HPDE6-E6E7 (cell line): ENCODE results near the gene GGNBP2.
"Not testable (repeated sequence)": the region's sequence is repeated elsewhere in the genome, so short reads cannot be mapped to it uniquely, and the experiment has no call there.

ENCODE experiments used
- DNase-seq: peaks from one replicate; pipeline ENCODE4 v3.0.0; 2011; ENCODE audit warnings: missing footprints; ENCODE audit errors: extremely low spot score

Gene GGNBP2

DNA sequence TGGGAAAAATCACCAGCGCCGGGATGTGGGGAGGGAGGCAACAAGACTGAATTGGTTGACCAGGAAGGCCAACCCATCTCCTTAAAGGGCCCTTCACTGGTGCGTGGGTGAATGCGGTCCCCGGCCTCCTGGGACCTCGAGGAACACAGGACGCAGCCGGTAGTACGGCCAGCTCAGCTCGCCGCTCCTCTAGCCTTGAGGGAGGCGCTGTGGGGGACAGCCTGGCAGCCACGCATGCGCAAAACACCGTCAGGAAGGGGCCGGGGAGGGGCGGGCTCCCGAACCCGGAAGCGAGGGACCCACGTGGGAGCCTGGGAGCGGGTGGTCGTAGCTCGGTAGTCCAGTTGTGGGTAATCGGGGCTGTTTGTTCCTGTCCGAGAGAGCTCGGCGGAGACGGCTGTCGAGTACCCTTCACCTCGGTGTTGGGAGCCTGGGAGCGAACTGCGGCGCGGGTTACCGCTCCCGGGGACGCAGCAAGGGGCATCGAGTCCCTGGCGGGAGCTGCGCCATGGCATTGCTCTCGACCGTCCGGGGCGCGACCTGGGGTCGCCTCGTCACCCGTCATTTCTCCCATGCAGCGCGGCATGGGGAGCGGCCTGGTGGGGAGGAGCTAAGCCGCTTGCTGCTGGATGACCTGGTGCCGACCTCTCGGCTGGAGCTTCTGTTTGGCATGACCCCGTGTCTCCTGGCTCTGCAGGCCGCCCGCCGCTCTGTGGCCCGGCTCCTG, 56.7 kb downstream of the GGNBP2 start, which contains the start of gene MRM1:
TSS of gene MRM1 (plus strand) at position 281 of the 727 bp plus-strand sequence. CDS start at position 509, 228 bp downstream.
- DNase-seq = peak; percentile 84

GRCh38 chr17:36602030-36602748, 57.5 kb downstream of the GGNBP2 start:
- no peak for DNase-seq

GRCh38 chr17:36602924-36603384, 58.2 kb downstream of the GGNBP2 start:
- peak; percentile 55 for DNase-seq

DNA sequence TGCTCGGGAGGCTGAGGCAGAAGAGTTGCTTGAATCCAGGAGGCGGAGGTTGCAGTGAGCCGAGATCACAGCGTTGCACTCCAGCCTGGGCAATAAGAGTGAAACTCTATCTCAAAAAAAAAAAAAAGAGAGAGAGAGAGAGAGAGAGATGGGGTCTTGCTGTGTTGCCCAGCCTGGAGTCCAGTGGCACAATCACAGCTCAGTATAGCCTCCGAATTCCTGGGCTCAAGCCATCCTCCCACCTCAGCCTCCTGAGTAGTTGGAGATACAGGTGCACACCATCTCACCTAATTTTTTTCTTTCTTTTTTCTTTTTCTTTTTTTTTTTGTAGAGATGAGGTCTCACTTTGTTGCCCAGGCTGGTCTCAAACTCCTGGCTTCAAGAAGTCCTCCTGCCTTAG, 60.3 kb downstream of the GGNBP2 start:
- DNase-seq = not testable (repeated sequence)

- no peak for DNase-seq
These were observed 63.6 kb downstream of the GGNBP2 start for GRCh38 chr17:36608280-36608679.

DNA sequence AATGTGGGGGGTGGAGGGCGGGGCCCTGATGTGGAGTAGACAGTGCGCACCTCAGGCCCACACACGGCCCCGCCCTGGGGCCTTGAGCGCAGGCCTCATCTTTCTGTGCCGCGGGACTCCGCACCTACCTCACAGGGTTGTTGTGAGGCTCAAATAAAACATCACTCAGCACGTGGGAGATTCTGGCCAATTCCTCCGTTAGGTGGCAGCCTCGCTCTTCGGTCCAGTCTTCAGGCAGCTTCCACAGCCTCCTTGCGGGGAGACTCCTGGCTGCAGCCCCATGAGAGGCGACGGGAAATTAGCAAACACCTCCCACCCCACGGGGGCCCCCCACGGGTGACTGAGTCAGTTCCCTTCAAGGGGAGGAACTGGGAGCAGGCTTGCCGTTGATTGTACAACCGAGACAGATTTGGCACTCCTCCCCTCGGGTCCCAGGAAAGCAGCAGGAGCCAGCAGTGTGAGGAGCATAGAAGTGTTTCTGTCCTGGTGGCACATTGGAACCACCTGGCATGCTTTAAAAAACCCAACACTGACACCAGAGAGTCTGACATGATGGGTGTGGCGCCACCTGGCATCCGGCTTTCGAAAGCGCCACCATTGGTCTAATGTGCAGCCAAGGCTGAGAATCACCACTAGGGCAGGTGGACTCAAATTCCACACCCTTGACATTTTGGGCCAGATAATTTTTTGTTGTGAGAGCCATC, 64.2 kb downstream of the GGNBP2 start:
- DNase-seq = peak; percentile 72

DNA sequence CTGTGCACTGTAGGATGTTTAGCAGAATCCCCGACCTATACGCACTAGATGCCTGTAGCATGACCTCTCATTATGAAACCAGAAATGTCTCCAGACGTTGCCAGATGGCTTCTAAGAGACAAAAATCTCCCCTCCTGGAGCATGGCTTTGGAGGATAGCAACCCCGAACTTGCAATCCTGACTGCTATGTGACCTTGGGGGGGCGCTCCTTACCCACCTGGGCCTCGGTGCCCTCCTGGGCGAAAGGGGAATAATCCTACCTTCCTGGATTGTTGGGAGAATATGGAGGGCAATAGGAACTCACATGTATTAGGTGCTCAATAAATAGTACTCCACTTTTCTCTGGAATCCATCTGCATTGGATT, 64.8 kb downstream of the GGNBP2 start:
- DNase-seq = no peak

DNA sequence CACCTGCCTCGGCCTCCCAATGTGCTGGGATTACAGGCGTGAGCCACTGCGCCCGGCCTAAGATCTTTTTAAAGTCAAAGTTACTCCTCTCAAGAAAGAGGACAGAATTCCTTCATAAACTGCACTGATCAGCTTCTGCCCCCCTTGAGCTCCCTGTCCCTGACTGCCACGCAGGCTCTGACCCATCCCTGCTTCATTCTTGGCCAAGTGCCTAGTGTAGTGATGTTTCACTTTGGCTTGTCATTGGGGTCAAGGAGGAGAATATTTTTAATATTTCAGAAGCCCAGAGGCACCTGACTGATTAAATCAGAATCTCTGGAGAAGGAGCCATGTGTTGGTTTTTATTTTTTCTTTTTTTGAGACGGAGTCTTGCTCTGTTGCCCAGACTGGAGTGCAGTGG, 65.8 kb downstream of the GGNBP2 start:
- DNase-seq = no peak

- DNase-seq = peak; percentile 45
These were observed 66.8 kb downstream of the GGNBP2 start for GRCh38 chr17:36611345-36612072.

DNA sequence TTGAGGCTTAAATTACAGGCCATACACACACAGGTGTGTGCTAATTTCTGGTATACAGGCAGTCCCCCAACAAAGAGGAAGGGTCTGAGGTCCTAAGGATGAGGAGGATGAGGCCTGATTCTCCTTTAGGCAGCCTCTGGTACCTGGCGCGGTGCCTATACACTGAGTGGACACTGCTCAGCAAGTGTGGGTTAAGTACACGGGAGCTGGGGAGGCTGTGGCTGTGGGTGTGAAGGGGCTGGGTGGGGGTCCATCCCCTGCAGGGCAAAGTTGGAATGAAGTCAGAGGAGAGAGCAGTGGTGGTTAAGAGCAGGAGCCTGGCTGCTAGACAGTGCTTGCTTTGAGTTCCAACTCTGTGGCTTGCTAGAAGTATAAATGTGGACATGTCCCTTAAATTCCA, 67.6 kb downstream of the GGNBP2 start:
- DNase-seq = no peak

DNA sequence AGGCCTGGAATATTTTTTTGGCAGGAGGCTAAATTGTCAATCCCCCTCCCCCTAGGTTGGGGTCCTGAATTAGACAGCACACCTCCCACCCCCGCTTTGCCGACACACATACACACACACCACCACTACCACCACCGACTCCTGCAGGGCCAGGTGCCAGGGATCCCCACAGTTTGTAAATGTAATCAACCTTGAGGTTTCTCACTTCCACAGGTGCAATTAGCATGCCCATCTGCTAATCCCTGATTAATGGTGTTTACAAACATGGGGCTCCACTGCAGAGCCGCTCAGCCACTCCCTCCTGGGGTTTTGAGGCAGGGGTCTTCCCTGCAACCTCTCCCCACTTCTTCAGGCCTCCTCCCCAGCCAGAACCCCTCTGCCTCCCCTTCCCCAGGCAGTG, 68.4 kb downstream of the GGNBP2 start:
- no peak for DNase-seq

GRCh38 chr17:36614081-36614480, 69.4 kb downstream of the GGNBP2 start:
- DNase-seq = no peak

- DNase-seq = no peak
These were observed 70.2 kb downstream of the GGNBP2 start for GRCh38 chr17:36614933-36615332.

GRCh38 chr17:36616061-36617029, 71.6 kb downstream of the GGNBP2 start:
- DNase-seq = no peak

- DNase-seq = no peak
These were observed 73.1 kb downstream of the GGNBP2 start for GRCh38 chr17:36617773-36618172.

DNA sequence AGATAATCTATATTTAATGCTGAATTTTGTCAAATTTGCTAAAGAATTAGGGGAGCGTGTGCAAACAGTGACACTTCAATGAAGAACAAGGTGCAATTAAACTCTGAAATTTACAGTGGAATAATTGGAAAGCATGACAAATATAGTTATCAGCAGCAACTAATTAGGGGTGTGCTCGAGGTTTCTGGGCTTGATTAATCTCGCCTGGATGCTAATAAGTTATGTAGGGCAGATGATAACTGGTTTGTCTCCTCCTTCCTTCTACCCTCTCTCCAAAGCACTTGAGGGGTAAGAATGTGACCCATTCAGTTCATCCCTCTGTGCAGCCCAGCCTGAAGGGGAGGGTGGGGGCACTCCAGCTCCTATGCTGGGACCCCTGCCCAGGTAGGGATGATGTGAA, 78.6 kb downstream of the GGNBP2 start:
- no peak for DNase-seq

DNA sequence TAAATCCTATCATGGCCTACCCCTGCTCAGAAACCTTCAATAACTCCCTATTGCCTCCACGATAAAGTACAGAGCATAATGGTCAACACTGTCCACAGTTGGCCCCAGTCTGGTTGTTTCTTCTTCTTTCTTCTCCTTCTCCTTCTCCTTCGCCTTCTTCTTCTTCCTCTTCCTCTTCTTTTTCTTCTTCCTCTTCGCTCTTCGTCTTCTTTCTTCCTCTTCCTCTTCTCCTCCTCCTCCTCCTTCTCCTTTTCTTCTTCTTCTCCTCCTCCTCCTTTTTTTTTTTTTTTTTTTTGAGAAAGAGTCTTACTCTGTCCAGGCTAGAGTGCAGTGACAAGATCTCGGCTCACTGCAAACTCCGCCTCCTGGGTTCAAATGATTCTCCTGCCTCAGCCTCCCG, 80.5 kb downstream of the GGNBP2 start:
- no peak for DNase-seq

DNA sequence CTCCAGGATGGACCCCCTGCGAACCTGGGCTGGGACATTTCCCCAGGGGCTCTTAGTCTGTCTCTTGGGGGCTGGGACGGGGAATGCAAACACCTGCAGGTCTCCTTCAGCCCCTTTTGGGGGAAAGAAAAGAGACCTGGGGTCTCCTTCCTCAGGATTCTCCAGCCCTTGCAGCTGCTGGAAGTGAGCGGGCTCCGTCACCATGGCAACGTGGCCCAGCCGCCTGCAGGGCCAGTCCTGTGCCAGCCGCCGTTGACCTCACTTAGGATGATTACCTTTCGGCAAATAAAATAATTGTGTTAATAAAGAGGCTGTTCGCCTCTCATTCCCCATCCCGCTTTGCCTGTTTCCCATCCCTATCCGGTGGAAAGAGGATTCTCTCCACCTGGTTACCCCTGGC, 82.4 kb downstream of the GGNBP2 start:
- no peak for DNase-seq

GRCh38 chr17:36628576-36628975, 83.9 kb downstream of the GGNBP2 start:
- DNase-seq = no peak

DNA sequence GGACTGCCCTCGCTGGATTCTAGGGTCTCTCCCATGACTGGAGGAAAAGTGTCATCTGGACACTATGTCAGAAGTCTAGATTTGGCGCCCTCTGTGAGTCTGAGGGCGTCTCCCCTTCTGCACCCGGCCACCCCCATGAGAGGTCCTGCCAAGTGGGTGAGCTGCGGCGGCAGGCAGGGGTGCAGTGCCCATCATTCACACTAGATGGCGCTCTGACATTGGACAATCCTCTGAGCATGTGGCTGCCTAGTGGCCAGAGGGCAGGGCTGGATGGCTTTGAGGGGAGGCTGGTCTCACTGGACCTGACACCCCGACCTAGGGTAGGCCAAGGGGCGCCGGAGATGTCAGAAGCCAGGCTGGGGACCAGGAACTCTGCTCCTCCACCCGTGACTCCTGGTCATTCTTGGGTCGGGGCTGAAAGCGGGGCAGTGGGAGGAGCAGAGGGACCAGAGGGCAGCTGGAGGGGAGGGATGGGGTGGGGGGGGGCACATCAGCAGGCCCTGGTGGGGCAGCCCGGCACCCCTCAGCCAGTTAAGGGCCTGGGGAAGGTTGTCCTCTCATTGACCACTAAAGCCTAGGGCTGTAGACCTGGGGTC, 84.6 kb downstream of the GGNBP2 start:
- DNase-seq = peak; percentile 82
